ENCODE results near the gene PEG3. TPM values are rescaled to one million over a fixed set of nuclear protein-coding genes. Genes with fewer than 3 reads are reported as not detected.
"Not testable (repeated sequence)": the region's sequence is repeated elsewhere in the genome, so short reads cannot be mapped to it uniquely, and the experiment has no call there.

The PEG3 gene
- total and polyA plus RNA-seq, 7 experiments from 2014 or later = 0.15 TPM; not detected in 6

- H3K27ac Mint-ChIP-seq; H3K4me1 Mint-ChIP-seq; H3K27me3 ChIP-seq (ENCODE audit: control insufficient read depth in 2 of 2, insufficient read depth in 2 of 2, low read length in 2 of 2); ATAC-seq; H3K4me1 ChIP-seq (ENCODE audit: control insufficient read depth in 2 of 2, insufficient read depth in 2 of 2, low read length in 2 of 2); H3K4me3 Mint-ChIP-seq; CTCF ChIA-PET; H3K4me3 ChIP-seq (ENCODE audit: low read length); H3K27ac ChIP-seq (ENCODE audit: low read depth, low read length); H3K27me3 Mint-ChIP-seq; DNase-seq; H3K36me3 ChIP-seq (ENCODE audit: control insufficient read depth in 2 of 3, insufficient read depth in 3 of 3, low read length in 3 of 3); POLR2A ChIA-PET; intact Hi-C loops (cut with micrococcal nuclease): not testable (repeated sequence)
- peaks cover 11 to 92% (median 42%) of the 10 kb centered on the region in 11 donors for H3K9me3 Mint-ChIP-seq
- H3K9me3 ChIP-seq (ENCODE audit: control insufficient read depth in 2 of 3, low read length in 3 of 3) = peaks cover 0 to 30% (median 0%) of the 10 kb centered on the region in 3 experiments
- H3K36me3 Mint-ChIP-seq = peaks cover 0 to 12% (median 3%) of the 10 kb centered on the region in 5 donors
Measured at GRCh38 chr19:56860409-56860808, 19.9 kb upstream of the PEG3 start.

GRCh38 chr19:56858026-56858425, 17.5 kb upstream of the PEG3 start:
- no peaks in the 10 kb centered on the region for H3K4me1 Mint-ChIP-seq
- Histone ChIP-seq H3K27me3 (ENCODE audit: control insufficient read depth in 2 of 2, insufficient read depth in 2 of 2, low read length in 2 of 2) (no peaks in the 10 kb centered on the region), H3K36me3 (ENCODE audit: control insufficient read depth in 2 of 3, insufficient read depth in 3 of 3, low read length in 3 of 3) (no peaks in the 10 kb centered on the region), H3K9me3 (ENCODE audit: control insufficient read depth in 2 of 3, low read length in 3 of 3) (peaks cover 0 to 16% (median 0%) of the 10 kb centered on the region in 3 experiments), H3K4me1 (ENCODE audit: control insufficient read depth in 2 of 2, insufficient read depth in 2 of 2, low read length in 2 of 2) (no peaks in the 10 kb centered on the region), H3K27ac (ENCODE audit: low read depth, low read length) (no peak overlapping the region), H3K4me3 (ENCODE audit: low read length) (no peak overlapping the region)
- H3K36me3 Mint-ChIP-seq = peaks cover 0 to 7% (median 1%) of the 10 kb centered on the region in 5 donors
- no peak overlapping the region for H3K27ac Mint-ChIP-seq
- POLR2A ChIA-PET = no interaction called here
- H3K27me3 Mint-ChIP-seq = peaks cover 0 to 5% (median 0%) of the 10 kb centered on the region in 5 donors
- DNase-seq (no peak), ATAC-seq (no peak)
- H3K9me3 Mint-ChIP-seq = peaks cover 8 to 93% (median 34%) of the 10 kb centered on the region in 11 donors
- CTCF ChIA-PET = no interaction called here
- H3K4me3 Mint-ChIP-seq = no peak overlapping the region
- intact Hi-C loops (cut with micrococcal nuclease) = no loop called here

GRCh38 chr19:56856822-56857221, 16.3 kb upstream of the PEG3 start:
- no peaks in the 10 kb centered on the region for H3K4me1 ChIP-seq (ENCODE audit: control insufficient read depth in 2 of 2, insufficient read depth in 2 of 2, low read length in 2 of 2)
- intact Hi-C loops (cut with micrococcal nuclease) = no loop called here
- Mint-ChIP-seq H3K36me3 (peaks cover 0 to 7% (median 5%) of the 10 kb centered on the region in 5 donors), H3K27me3 (peaks cover 0 to 5% (median 0%) of the 10 kb centered on the region in 5 donors), H3K27ac (no peak overlapping the region), H3K4me3 (no peak overlapping the region), H3K9me3 (peaks cover 12 to 94% (median 41%) of the 10 kb centered on the region in 11 donors), H3K4me1 (no peaks in the 10 kb centered on the region)
- DNase-seq (no peak), ATAC-seq (no peak)
- H3K36me3 ChIP-seq (ENCODE audit: control insufficient read depth in 2 of 3, insufficient read depth in 3 of 3, low read length in 3 of 3) = no peaks in the 10 kb centered on the region
- no peak overlapping the region for H3K4me3 ChIP-seq (ENCODE audit: low read length)
- ChIA-PET POLR2A (no interaction called here), CTCF (no interaction called here)
- H3K9me3 ChIP-seq (ENCODE audit: control insufficient read depth in 2 of 3, low read length in 3 of 3) = peaks cover 0 to 8% (median 0%) of the 10 kb centered on the region in 3 experiments
- H3K27me3 ChIP-seq (ENCODE audit: control insufficient read depth in 2 of 2, insufficient read depth in 2 of 2, low read length in 2 of 2) = no peaks in the 10 kb centered on the region
- H3K27ac ChIP-seq (ENCODE audit: low read depth, low read length) = no peak overlapping the region

GRCh38 chr19:56852361-56852760, 11.8 kb upstream of the PEG3 start:
- H3K27ac ChIP-seq (ENCODE audit: low read depth, low read length); H3K36me3 ChIP-seq (ENCODE audit: control insufficient read depth in 2 of 3, insufficient read depth in 3 of 3, low read length in 3 of 3); H3K4me1 ChIP-seq (ENCODE audit: control insufficient read depth in 2 of 2, insufficient read depth in 2 of 2, low read length in 2 of 2); H3K27ac Mint-ChIP-seq; H3K27me3 ChIP-seq (ENCODE audit: control insufficient read depth in 2 of 2, insufficient read depth in 2 of 2, low read length in 2 of 2); CTCF ChIA-PET; H3K4me3 Mint-ChIP-seq; H3K4me1 Mint-ChIP-seq; H3K27me3 Mint-ChIP-seq; intact Hi-C loops (cut with micrococcal nuclease); ATAC-seq; H3K9me3 ChIP-seq (ENCODE audit: control insufficient read depth in 2 of 3, low read length in 3 of 3); POLR2A ChIA-PET; H3K4me3 ChIP-seq (ENCODE audit: low read length); DNase-seq: not testable (repeated sequence)
- Mint-ChIP-seq H3K36me3 (peaks cover 0 to 10% (median 1%) of the 10 kb centered on the region in 5 donors), H3K9me3 (peaks cover 12 to 94% (median 38%) of the 10 kb centered on the region in 11 donors)

- Histone ChIP-seq H3K9me3 (ENCODE audit: control insufficient read depth in 2 of 3, low read length in 3 of 3) (no peaks in the 10 kb centered on the region), H3K27me3 (ENCODE audit: control insufficient read depth in 2 of 2, insufficient read depth in 2 of 2, low read length in 2 of 2) (no peaks in the 10 kb centered on the region), H3K4me1 (ENCODE audit: control insufficient read depth in 2 of 2, insufficient read depth in 2 of 2, low read length in 2 of 2) (no peaks in the 10 kb centered on the region), H3K27ac (ENCODE audit: low read depth, low read length) (no peak overlapping the region), H3K36me3 (ENCODE audit: control insufficient read depth in 2 of 3, insufficient read depth in 3 of 3, low read length in 3 of 3) (no peaks in the 10 kb centered on the region), H3K4me3 (ENCODE audit: low read length) (no peak overlapping the region)
- ChIA-PET POLR2A (no interaction called here), CTCF (no interaction called here)
- peaks cover 0 to 10% (median 0%) of the 10 kb centered on the region in 5 donors for H3K36me3 Mint-ChIP-seq
- no peak for DNase-seq
- intact Hi-C loops (cut with micrococcal nuclease) = no loop called here
- H3K9me3 Mint-ChIP-seq = peaks cover 9 to 65% (median 35%) of the 10 kb centered on the region in 11 donors
- no peak overlapping the region for H3K4me3 Mint-ChIP-seq
- no peak for ATAC-seq
- no peak overlapping the region for H3K27ac Mint-ChIP-seq
- H3K27me3 Mint-ChIP-seq = no peaks in the 10 kb centered on the region
- no peaks in the 10 kb centered on the region for H3K4me1 Mint-ChIP-seq
Measured at GRCh38 chr19:56848166-56848565, 7.6 kb upstream of the PEG3 start.

GRCh38 chr19:56842412-56842811, 1.9 kb upstream of the PEG3 start:
- no peak overlapping the region for H3K27ac Mint-ChIP-seq
- CTCF ChIA-PET = no interaction called here
- POLR2A ChIA-PET = no interaction called here
- peaks cover 2 to 14% (median 9%) of the 10 kb centered on the region in 5 donors for H3K36me3 Mint-ChIP-seq
- peaks cover 9 to 45% (median 27%) of the 10 kb centered on the region in 11 donors for H3K9me3 Mint-ChIP-seq
- no peaks in the 10 kb centered on the region for H3K4me1 ChIP-seq (ENCODE audit: control insufficient read depth in 2 of 2, insufficient read depth in 2 of 2, low read length in 2 of 2)
- peaks cover 0 to 2% (median 0%) of the 10 kb centered on the region in 7 donors for H3K4me1 Mint-ChIP-seq
- H3K27me3 ChIP-seq (ENCODE audit: control insufficient read depth in 2 of 2, insufficient read depth in 2 of 2, low read length in 2 of 2) = no peaks in the 10 kb centered on the region
- DNase-seq (no peak), ATAC-seq (no peak)
- H3K27ac ChIP-seq (ENCODE audit: low read depth, low read length) = no peak overlapping the region
- H3K27me3 Mint-ChIP-seq = peaks cover 2 to 19% (median 15%) of the 10 kb centered on the region in 5 donors
- no peak overlapping the region for H3K4me3 Mint-ChIP-seq
- intact Hi-C loops (cut with micrococcal nuclease) = no loop called here
- peaks cover 0 to 37% (median 7%) of the 10 kb centered on the region in 3 experiments for H3K9me3 ChIP-seq (ENCODE audit: control insufficient read depth in 2 of 3, low read length in 3 of 3)
- no peaks in the 10 kb centered on the region for H3K36me3 ChIP-seq (ENCODE audit: control insufficient read depth in 2 of 3, insufficient read depth in 3 of 3, low read length in 3 of 3)
- no peak overlapping the region for H3K4me3 ChIP-seq (ENCODE audit: low read length)

GRCh38 chr19:56841193-56841543, 642 bp upstream of the PEG3 start:
- peaks cover 12 to 47% (median 26%) of the 10 kb centered on the region in 11 donors for H3K9me3 Mint-ChIP-seq

More at GRCh38 chr19:56841193-56841543, 642 bp upstream of the PEG3 start:
- ATAC-seq (no peak), DNase-seq (no peak)
- no peaks in the 10 kb centered on the region for H3K27me3 ChIP-seq (ENCODE audit: control insufficient read depth in 2 of 2, insufficient read depth in 2 of 2, low read length in 2 of 2)
- Mint-ChIP-seq H3K36me3 (peaks cover 2 to 18% (median 8%) of the 10 kb centered on the region in 5 donors), H3K27ac (peak overlapping the region in 1 of 9 donors; percentile 59), H3K4me1 (peaks cover 0 to 5% (median 0%) of the 10 kb centered on the region in 7 donors), H3K27me3 (peaks cover 2 to 24% (median 20%) of the 10 kb centered on the region in 5 donors), H3K4me3 (no peak overlapping the region)
- no peaks in the 10 kb centered on the region for H3K36me3 ChIP-seq (ENCODE audit: control insufficient read depth in 2 of 3, insufficient read depth in 3 of 3, low read length in 3 of 3)
- peaks cover 0 to 45% (median 7%) of the 10 kb centered on the region in 3 experiments for H3K9me3 ChIP-seq (ENCODE audit: control insufficient read depth in 2 of 3, low read length in 3 of 3)
- H3K27ac ChIP-seq (ENCODE audit: low read depth, low read length) = no peak overlapping the region
- ChIA-PET POLR2A (no interaction called here), CTCF (no interaction called here)
- no peaks in the 10 kb centered on the region for H3K4me1 ChIP-seq (ENCODE audit: control insufficient read depth in 2 of 2, insufficient read depth in 2 of 2, low read length in 2 of 2)
- intact Hi-C loops (cut with micrococcal nuclease) = no loop called here
- no peak overlapping the region for H3K4me3 ChIP-seq (ENCODE audit: low read length)

All from naive thymus-derived CD4-positive, alpha-beta T cell (primary cell).